Activated effector memory CD4-positive, alpha-beta T cell treated with Interleukin-2 at 50 U/mL for 16 hours (primary cell): ENCODE measurements around the gene CARD9.

Experiments
- DNase-seq: peaks from one replicate; pipeline ENCODE4 v3.0.0-alpha.2; 2020

Gene CARD9

DNA sequence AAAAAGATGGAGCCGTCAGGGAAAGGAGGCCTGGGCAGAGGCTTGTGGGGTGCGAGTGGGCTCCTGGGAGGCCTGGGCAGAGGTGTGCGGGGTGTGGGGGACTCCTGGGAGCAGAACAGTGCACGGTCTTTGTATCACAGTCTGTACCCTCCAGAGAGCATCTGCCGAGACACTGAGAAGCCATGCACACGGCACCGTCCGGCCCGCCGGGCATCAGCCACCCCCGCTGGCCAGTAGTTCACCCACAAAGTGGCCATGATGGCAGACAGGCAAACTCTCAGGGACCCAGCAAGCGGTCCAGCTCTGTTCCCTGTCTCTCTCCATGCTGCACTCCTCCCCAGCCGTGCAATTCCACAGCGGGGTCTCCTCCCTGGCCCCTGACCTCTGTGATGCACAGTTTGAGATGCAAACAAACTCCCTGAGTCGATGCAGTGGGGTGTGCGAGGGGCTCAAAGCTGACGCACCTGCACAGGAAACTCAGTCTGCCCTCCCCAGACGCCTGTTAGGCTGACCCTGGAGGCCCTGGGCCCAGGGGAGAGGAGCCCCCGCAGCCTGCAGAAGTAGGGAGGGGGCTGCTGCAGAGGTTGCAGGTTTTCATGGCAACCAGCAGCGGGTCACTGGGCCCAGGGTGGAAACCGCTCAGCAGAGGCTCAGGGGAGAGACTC, 55.2 kb downstream of the CARD9 start:
- DNase-seq = no peak

DNA sequence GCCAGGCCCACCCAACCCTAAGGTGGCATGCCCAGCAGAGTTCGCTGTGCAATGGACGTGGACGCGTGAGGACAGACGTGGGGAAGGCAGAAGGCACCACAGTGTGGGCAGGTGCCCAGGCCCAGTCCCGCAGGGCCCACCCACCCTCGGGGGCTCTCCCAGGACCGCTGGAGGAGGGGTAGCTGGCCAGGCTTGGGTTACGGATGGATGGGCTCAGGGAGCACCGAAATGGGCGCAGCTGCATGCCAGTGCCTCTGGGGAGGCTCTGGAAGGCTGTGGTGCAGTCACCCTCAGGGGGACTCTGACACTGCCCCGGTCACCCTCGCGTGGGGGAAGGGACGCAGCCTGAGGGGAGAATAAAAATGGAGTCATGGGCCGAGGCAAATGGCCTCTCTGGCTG, 55.8 kb downstream of the CARD9 start:
- no peak for DNase-seq

GRCh38 chr9:136316896-136317676, 56.4 kb downstream of the CARD9 start:
- DNase-seq = no peak

DNA sequence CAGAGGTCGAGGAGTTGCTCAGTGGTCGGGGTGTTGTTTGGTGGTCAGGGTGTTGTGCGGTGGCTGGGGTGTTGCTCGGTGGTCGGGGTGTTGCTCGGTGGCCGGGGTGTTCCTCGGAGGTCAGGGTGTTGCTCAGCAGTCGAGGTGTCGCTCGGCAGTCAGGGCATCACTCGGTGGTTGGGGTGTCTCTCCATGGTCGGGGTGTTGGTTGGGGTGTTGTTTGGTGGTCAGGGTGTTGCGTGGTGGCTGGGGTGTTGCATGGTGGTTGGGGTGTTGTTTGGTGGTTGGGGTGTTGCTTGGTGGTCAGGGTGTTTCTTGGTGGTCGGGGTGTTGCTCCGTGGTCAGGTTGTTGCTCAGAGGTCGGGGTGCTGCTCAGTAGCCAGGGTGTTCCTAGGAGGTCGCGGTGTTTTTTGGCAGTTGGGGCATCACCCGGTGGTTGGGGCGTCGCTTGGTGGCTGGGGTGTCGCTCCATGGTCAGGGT, 57.2 kb downstream of the CARD9 start:
- no peak for DNase-seq

- DNase-seq = no peak
Observed at GRCh38 chr9:136314944-136315343, 58.5 kb downstream of the CARD9 start.

DNA sequence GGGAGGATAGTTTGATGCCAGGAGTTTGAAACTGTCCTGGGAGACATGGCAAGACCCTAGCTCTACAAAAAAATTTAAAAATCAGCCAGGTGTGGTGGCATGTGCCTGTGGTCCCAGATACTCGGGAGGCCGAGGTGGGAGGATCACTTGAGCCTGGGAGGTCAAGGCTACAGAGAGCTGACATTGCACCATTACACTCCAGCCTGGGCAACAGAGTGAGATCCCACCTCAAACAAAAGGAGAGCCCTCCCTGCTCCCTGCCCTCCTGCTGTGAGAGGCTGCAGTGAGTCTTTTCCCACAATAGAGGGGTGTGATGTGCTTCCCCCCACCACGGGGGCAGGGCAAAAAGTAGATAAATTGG, 59.4 kb downstream of the CARD9 start:
- DNase-seq = no peak
